GM12891 (cell line): Measurements from ENCODE around the gene WFDC8.

Source experiments
- POLR2A ChIP-seq: IDR thresholded peaks from 2 replicates; pipeline ENCODE4 v1.6.1; 2011; ENCODE audit warnings: low read depth, low read length, control low read depth
- POLR2AphosphoS5 ChIP-seq: IDR thresholded peaks from 2 replicates; pipeline ENCODE4 v1.6.1; 2011; ENCODE audit warnings: low read depth, low read length, control low read depth

- TF ChIP-seq POLR2A (no peak), POLR2AphosphoS5 (no peak)
Observed at GRCh38 chr20:45581702-45582101, 2.6 kb upstream of the WFDC8 start.
